ENCODE data around the gene ALOX5.
"Not testable (repeated sequence)": the region's sequence is repeated elsewhere in the genome, so short reads cannot be mapped to it uniquely, and the experiment has no call there.

Gene ALOX5

DNA sequence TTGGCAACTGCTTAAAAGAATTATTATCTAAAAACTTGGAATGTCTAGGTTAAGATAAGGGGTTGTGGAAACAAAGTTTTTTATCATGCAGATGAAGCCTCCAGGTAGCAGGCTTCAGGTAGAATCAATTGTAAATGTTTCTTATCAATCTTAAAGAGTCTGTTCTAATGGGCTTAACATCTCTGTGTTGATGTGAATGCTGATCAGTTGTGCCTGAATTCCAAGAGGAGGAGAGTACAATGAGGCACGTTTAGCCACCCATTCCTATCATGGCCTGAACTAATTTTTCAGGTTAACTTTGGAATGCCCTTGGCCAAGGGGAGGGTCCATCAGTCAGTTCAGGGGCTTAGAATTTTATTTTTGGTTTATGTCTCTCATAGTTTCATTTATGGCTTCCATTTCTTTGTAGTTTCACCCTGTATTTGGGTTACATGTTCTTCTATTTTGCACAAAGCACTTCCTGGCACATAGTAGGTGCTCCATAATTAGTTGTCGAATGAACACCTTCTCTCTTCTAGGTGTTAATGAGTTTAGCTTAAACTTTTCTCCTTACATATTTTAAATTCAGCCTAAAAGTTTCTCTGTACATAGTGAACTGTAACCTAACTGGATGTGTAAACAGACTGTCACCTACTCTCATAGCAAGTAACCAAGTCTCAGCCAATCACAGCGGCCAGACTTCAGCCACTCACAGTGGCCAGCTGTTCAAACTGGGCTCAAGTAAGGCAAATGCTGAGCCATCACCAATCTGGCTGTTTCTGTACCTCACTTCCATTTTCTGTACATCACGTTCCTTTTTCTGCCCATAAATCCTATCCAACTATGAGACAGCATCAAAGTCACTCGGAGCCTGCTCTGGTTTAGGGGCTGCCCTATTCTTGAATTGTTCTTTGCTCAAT lies 34.7 kb downstream of the ALOX5 start:
- Histone ChIP-seq H3K27ac (replicated peaks) (no peak overlapping the region), H3K4me3 (replicated peaks; ENCODE audit: insufficient read depth, low read length) (no peak overlapping the region), H3K27me3 (ENCODE audit: insufficient read depth, poor library complexity, severe bottlenecking) (no peaks in the 10 kb centered on the region)
- TF ChIP-seq, protein P1, sequence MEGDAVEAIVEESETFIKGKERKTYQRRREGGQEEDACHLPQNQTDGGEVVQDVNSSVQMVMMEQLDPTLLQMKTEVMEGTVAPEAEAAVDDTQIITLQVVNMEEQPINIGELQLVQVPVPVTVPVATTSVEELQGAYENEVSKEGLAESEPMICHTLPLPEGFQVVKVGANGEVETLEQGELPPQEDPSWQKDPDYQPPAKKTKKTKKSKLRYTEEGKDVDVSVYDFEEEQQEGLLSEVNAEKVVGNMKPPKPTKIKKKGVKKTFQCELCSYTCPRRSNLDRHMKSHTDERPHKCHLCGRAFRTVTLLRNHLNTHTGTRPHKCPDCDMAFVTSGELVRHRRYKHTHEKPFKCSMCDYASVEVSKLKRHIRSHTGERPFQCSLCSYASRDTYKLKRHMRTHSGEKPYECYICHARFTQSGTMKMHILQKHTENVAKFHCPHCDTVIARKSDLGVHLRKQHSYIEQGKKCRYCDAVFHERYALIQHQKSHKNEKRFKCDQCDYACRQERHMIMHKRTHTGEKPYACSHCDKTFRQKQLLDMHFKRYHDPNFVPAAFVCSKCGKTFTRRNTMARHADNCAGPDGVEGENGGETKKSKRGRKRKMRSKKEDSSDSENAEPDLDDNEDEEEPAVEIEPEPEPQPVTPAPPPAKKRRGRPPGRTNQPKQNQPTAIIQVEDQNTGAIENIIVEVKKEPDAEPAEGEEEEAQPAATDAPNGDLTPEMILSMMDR (IDR thresholded peaks at IDR 0.05; ENCODE audit: insufficient read depth, low read length) = no peak
- TF ChIP-seq POLR2AphosphoS5 (IDR thresholded peaks at IDR 0.05; ENCODE audit: low read depth) (no peak), GABPA (IDR thresholded peaks at IDR 0.05; ENCODE audit: low read depth) (no peak), SPI1 (IDR thresholded peaks at IDR 0.05; ENCODE audit: borderline replicate concordance, low read depth) (no peak)
- TF ChIP-seq, protein P2, sequence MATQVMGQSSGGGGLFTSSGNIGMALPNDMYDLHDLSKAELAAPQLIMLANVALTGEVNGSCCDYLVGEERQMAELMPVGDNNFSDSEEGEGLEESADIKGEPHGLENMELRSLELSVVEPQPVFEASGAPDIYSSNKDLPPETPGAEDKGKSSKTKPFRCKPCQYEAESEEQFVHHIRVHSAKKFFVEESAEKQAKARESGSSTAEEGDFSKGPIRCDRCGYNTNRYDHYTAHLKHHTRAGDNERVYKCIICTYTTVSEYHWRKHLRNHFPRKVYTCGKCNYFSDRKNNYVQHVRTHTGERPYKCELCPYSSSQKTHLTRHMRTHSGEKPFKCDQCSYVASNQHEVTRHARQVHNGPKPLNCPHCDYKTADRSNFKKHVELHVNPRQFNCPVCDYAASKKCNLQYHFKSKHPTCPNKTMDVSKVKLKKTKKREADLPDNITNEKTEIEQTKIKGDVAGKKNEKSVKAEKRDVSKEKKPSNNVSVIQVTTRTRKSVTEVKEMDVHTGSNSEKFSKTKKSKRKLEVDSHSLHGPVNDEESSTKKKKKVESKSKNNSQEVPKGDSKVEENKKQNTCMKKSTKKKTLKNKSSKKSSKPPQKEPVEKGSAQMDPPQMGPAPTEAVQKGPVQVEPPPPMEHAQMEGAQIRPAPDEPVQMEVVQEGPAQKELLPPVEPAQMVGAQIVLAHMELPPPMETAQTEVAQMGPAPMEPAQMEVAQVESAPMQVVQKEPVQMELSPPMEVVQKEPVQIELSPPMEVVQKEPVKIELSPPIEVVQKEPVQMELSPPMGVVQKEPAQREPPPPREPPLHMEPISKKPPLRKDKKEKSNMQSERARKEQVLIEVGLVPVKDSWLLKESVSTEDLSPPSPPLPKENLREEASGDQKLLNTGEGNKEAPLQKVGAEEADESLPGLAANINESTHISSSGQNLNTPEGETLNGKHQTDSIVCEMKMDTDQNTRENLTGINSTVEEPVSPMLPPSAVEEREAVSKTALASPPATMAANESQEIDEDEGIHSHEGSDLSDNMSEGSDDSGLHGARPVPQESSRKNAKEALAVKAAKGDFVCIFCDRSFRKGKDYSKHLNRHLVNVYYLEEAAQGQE (IDR thresholded peaks at IDR 0.05; ENCODE audit: insufficient replicate concordance, low read depth) = no peak
- DNase-seq (ENCODE audit: low read depth in 1 of 2, low spot score in 1 of 2) = no peak

DNA sequence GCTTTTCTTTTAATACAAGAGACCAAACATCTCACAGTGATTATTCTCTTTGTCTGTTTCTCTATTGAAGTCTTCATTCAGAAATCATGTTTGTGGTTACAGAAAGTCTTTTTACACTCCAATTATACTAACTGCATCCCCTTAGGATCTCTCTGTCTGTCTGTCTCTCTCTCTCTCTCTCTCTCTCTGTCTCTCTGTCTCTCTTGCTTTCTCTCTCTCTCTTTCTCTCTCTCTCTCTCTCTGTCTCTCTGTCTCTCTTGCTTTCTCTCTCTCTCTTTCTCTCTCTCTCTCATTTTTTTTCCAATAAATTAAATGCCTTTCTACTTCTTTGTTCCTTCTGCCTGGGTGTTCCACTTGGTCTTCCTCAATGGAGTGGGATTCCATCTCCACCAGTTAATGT lies 35.3 kb downstream of the ALOX5 start:
- not testable (repeated sequence) for H3K27ac ChIP-seq (replicated peaks); H3K4me3 ChIP-seq (replicated peaks; ENCODE audit: insufficient read depth, low read length); H3K27me3 ChIP-seq (ENCODE audit: insufficient read depth, poor library complexity, severe bottlenecking); DNase-seq (ENCODE audit: low read depth in 1 of 2, low spot score in 1 of 2)

DNA sequence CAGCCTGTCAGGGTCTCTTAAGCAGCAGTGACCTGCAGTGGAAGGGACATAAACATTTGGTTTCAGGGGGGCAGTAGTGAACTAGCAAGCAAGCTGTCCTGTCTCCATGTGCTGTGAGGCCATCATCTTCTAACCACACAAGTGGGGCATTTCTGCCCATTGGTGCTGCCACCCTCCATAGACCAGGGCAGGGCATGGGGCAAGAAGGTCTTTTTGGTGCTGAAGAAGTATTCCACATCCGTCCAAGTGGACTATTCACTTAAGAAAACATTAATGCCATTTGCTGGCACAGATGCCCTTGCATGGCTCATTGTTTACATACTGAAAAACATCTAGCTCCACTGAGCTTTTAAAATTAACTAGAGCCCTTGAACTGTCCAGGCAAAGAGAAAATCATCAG lies 35.8 kb downstream of the ALOX5 start:
- Histone ChIP-seq H3K27me3 (ENCODE audit: insufficient read depth, poor library complexity, severe bottlenecking) (no peaks in the 10 kb centered on the region), H3K27ac (replicated peaks) (no peak overlapping the region), H3K4me3 (replicated peaks; ENCODE audit: insufficient read depth, low read length) (no peak overlapping the region)
- TF ChIP-seq, protein P2 (IDR thresholded peaks at IDR 0.05; ENCODE audit: insufficient replicate concordance, low read depth) = no peak
- TF ChIP-seq SPI1 (IDR thresholded peaks at IDR 0.05; ENCODE audit: borderline replicate concordance, low read depth) (no peak), GABPA (IDR thresholded peaks at IDR 0.05; ENCODE audit: low read depth) (no peak), POLR2AphosphoS5 (IDR thresholded peaks at IDR 0.05; ENCODE audit: low read depth) (no peak)
- TF ChIP-seq, protein P1 (IDR thresholded peaks at IDR 0.05; ENCODE audit: insufficient read depth, low read length) = no peak
- no peak for DNase-seq (ENCODE audit: low read depth in 1 of 2, low spot score in 1 of 2)

DNA sequence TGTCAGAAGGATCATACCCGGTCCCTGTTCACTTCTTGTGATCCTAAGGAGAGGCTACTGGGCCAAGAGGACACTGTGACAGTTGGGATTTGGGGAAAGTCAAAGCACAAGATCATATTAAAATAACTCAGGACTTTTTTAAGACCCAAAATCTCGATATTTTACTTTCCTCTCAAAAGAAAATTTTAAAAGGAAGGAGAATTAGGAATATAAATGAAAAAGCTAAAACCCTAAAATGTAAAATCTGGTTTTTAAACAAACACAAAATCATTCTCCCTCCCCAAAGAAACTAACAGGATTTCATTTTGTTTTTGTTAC lies 36.4 kb downstream of the ALOX5 start:
- Histone ChIP-seq H3K27me3 (ENCODE audit: insufficient read depth, poor library complexity, severe bottlenecking) (no peaks in the 10 kb centered on the region), H3K4me3 (replicated peaks; ENCODE audit: insufficient read depth, low read length) (no peak overlapping the region), H3K27ac (replicated peaks) (no peak overlapping the region)
- no peak for TF ChIP-seq POLR2AphosphoS5 (IDR thresholded peaks at IDR 0.05; ENCODE audit: low read depth)
- TF ChIP-seq, protein P1 (IDR thresholded peaks at IDR 0.05; ENCODE audit: insufficient read depth, low read length) = no peak
- no peak for DNase-seq (ENCODE audit: low read depth in 1 of 2, low spot score in 1 of 2)
